Tibial nerve (tissue), 4 donors: ENCODE measurements around the gene GPD1L. TPM values are rescaled to one million over a fixed set of nuclear protein-coding genes. Genes with fewer than 3 reads are reported as not detected.
A peak's percentile ranks its signal among the peaks of the same experiment; 100 is the strongest.

Experiments
- DNase-seq, 2 donors: peaks; one replicate each; pipeline ENCODE4 v3.0.0-alpha.2; 2019; ENCODE audit warnings: low spot score in 2 of 2
- H3K27ac ChIP-seq, 4 donors: fragments of 200-600 bp; sonication (generic) in 3 of 4; one replicate each; pipeline ENCODE4 v1.5.1; 2017 to 2019; ENCODE audit warnings: mild to moderate bottlenecking in 1 of 4
- H3K27me3 ChIP-seq, 2 donors: fragments of 200-600 bp; sonication (generic) in 1 of 2; one replicate each; pipeline versions ENCODE4 v1.5.1 to v1.6.0; 2017 to 2019
- H3K36me3 ChIP-seq, 3 donors: fragments of 200-600 bp; sonication (generic); one replicate each; pipeline ENCODE4 v1.5.1; 2018 to 2019
- H3K4me1 ChIP-seq, 4 donors: fragments of 200-600 bp; sonication (generic) in 3 of 4; one replicate each; pipeline ENCODE4 v1.5.1; 2017 to 2019
- H3K4me3 ChIP-seq, 4 donors: fragments of 200-600 bp; sonication (generic) in 3 of 4; one replicate each; pipeline ENCODE4 v1.5.1; 2017 to 2019; ENCODE audit warnings: mild to moderate bottlenecking in 1 of 4, moderate library complexity in 1 of 4
- H3K9me3 ChIP-seq, 4 donors: fragments of 200-600 bp; sonication (generic) in 3 of 4; one replicate each; pipeline ENCODE4 v1.5.1; 2017 to 2019
- EP300 ChIP-seq, 2 donors: sonication (generic); formaldehyde crosslinking; IDR thresholded peaks; one replicate each; pipeline ENCODE4 v1.6.1; 2017; ENCODE audit warnings: antibody characterized with exemption in 2 of 2, mild to moderate bottlenecking in 1 of 2
- POLR2A ChIP-seq, 2 donors: fragments of 450-650 bp; IDR thresholded peaks; one replicate each; pipeline ENCODE4 v1.6.1; 2017; ENCODE audit warnings: antibody characterized with exemption in 2 of 2, mild to moderate bottlenecking in 2 of 2, moderate library complexity in 2 of 2
- WGBS, 2 donors: methylation state at CpG; one replicate each; pipeline ENCODE4 v1.1.5; 2018; 5-methylcytosine and 5-hydroxymethylcytosine counted together
- total RNA-seq, 4 donors: library from RNA; depleted of rRNA; stranded (reverse); fragments of >200 nt; gene quantifications; one replicate each; pipeline ENCODE4 v1.1.0, GENCODE V29; 2016
- TF ChIP-seq, protein P1 (sequence below), 5 experiments: fragments of 200-600 bp in 3 of 5; fragments of 450-650 bp in 2 of 5; sonication (generic) in 3 of 5; IDR thresholded peaks; one replicate each; pipeline ENCODE4 v1.5.1; 2016 to 2019; ENCODE audit warnings: antibody characterized with exemption in 5 of 5, mild to moderate bottlenecking in 3 of 5, moderate library complexity in 2 of 5

GPD1L gene
- total RNA-seq, 4 donors from 2014 or later: 38.4 to 60.9 (median 46.5) TPM

DNA sequence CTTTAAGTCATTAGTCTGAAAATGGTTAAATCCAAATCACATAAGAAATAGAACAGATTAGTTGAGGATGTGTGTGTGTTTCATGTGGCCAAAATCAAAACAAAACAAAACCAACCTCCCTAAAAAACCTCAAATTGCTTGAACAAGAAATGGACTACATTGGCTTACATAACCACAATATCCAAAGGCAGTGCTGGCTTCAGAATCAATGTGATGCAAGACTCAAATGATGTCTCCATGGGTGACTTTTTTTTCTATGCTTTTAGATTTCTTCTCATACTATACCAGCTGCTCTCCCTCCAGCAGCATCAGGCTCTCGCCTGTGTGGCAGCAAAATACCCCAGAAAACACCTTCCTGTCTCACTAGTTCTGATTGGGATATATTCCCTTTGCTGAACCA is 96.1 kb downstream of the GPD1L start:
- H3K27ac ChIP-seq: peak overlapping the region in 1 of 4 donors; percentile 26
- H3K36me3 ChIP-seq: no peaks in the 10 kb centered on the region
- H3K4me3 ChIP-seq: no peak overlapping the region
- TF ChIP-seq EP300 (IDR thresholded peaks at IDR 0.05) (no peak), POLR2A (IDR thresholded peaks at IDR 0.05) (no peak)
- TF ChIP-seq, protein P1, sequence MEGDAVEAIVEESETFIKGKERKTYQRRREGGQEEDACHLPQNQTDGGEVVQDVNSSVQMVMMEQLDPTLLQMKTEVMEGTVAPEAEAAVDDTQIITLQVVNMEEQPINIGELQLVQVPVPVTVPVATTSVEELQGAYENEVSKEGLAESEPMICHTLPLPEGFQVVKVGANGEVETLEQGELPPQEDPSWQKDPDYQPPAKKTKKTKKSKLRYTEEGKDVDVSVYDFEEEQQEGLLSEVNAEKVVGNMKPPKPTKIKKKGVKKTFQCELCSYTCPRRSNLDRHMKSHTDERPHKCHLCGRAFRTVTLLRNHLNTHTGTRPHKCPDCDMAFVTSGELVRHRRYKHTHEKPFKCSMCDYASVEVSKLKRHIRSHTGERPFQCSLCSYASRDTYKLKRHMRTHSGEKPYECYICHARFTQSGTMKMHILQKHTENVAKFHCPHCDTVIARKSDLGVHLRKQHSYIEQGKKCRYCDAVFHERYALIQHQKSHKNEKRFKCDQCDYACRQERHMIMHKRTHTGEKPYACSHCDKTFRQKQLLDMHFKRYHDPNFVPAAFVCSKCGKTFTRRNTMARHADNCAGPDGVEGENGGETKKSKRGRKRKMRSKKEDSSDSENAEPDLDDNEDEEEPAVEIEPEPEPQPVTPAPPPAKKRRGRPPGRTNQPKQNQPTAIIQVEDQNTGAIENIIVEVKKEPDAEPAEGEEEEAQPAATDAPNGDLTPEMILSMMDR (IDR thresholded peaks at IDR 0.05): no peak
- no peaks in the 10 kb centered on the region for H3K9me3 ChIP-seq
- H3K27me3 ChIP-seq: no peaks in the 10 kb centered on the region
- WGBS, 2 donors: 96% methylated on average over 1 of the region's 1 CpG
- peak in 1 of 2 donors; percentile 61 for DNase-seq
- peaks cover 0 to 27% (median 0%) of the 10 kb centered on the region in 4 donors for H3K4me1 ChIP-seq

DNA sequence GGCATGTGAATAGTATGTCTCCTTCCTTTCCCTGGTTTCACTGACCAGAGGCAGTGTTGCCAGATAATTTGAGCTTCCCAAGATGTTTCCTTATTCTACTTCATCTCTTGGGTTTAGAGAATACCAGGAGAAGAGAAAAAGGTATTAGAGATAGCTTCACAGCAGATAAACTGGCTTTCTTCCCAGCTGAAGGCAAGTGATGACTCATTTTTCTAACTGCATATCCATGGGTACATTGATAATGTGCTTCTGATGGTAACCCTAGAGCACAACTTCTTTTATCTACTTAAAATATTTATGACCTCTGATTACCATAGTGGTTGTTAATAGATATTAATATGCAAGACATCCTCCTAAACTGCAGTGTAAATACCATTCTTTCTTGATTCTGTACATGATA is 97.4 kb downstream of the GPD1L start:
- Histone ChIP-seq H3K27me3 (no peaks in the 10 kb centered on the region), H3K4me3 (no peak overlapping the region), H3K27ac (no peak overlapping the region), H3K9me3 (no peaks in the 10 kb centered on the region), H3K4me1 (peaks cover 0 to 27% (median 0%) of the 10 kb centered on the region in 4 donors), H3K36me3 (no peaks in the 10 kb centered on the region)
- no peak for TF ChIP-seq EP300 (IDR thresholded peaks at IDR 0.05)
- TF ChIP-seq, protein P1 (IDR thresholded peaks at IDR 0.05): no peak
- TF ChIP-seq POLR2A (IDR thresholded peaks at IDR 0.05): no peak
- no peak for DNase-seq

DNA sequence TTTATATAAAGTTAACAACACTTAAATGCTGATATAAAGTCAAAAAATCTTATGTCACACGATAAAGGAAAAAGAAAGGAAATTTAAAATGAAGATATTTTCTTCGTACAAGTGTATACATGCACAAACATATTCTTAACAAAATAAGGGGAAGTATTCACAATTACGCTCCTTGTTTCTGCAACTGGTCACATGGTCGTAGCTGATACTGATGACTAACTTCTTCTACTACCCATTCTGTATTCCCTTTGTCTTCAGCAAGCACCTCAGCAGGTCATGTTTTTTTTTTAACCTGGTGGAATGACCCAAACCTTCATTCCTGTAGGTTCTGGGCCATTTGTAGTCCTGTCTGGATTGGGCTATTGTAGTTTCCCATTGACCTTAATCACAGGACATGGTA is 102.0 kb downstream of the GPD1L start:
- WGBS, 2 donors: 76 to 84% methylated on average over 4 of the region's 4 CpGs
- Histone ChIP-seq H3K27me3 (no peaks in the 10 kb centered on the region), H3K4me3 (no peak overlapping the region), H3K9me3 (no peaks in the 10 kb centered on the region), H3K36me3 (no peaks in the 10 kb centered on the region), H3K27ac (no peak overlapping the region), H3K4me1 (no peaks in the 10 kb centered on the region)
- no peak for TF ChIP-seq EP300 (IDR thresholded peaks at IDR 0.05)
- no peak for TF ChIP-seq POLR2A (IDR thresholded peaks at IDR 0.05)
- TF ChIP-seq, protein P1 (IDR thresholded peaks at IDR 0.05): no peak
- DNase-seq: no peak

DNA sequence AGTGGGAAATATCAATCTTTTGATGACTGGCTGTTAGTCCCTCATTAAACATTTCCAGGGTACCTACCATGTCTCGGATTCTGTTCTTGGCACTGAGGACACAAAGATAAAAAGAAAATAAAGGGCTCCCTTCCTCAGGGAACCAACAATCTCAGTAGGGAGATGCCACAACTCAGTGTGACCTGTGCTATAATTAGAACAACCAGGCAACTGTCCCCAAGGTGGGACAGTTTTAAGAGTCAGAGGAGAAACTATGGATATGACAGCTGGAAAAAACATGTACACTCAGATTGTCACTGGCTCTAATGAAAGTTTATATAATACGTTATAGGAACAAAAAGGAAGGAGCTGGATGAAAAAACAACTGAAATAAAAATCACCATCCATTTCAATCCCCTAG is 108.8 kb downstream of the GPD1L start:
- H3K36me3 ChIP-seq: no peaks in the 10 kb centered on the region
- H3K4me3 ChIP-seq: no peak overlapping the region
- H3K27me3 ChIP-seq: no peaks in the 10 kb centered on the region
- no peaks in the 10 kb centered on the region for H3K4me1 ChIP-seq
- WGBS, 2 donors: 82 to 88% methylated on average over 2 of the region's 2 CpGs
- peaks cover 0 to 9% (median 2%) of the 10 kb centered on the region in 4 donors for H3K9me3 ChIP-seq
- H3K27ac ChIP-seq: no peak overlapping the region
- no peak for TF ChIP-seq POLR2A (IDR thresholded peaks at IDR 0.05)
- no peak for DNase-seq

DNA sequence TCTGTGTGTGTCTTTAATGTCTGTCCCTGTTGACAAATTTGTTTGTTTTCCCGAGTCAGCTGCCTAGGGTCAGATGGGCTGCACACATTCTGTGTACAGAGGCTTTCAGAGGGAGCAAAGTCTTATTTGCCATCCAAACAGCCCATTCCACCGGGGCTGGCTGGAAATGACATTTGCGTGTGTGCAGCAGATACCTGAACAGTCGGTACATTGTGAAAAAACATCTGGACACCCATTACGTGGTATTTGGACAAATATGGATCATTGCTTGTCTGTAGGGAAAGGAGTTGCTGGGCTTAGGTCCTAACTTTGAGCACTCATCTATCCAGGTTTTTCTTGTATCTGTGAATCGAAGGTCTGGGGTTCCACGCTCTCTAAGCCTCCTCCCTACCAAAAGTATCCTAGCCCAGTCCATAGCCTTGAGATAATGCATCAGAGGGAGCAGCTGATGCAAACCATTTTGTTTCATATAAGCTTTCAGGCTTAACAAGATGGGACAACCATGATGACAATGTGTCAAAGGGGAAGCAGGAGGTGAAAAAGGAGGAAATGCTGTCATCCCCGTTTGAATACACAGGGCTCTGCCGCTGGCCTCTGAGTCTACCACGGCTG is 109.9 kb downstream of the GPD1L start:
- no peak overlapping the region for H3K27ac ChIP-seq
- TF ChIP-seq POLR2A (IDR thresholded peaks at IDR 0.05) (no peak), EP300 (IDR thresholded peaks at IDR 0.05) (no peak)
- TF ChIP-seq, protein P1 (IDR thresholded peaks at IDR 0.05): no peak
- WGBS, 2 donors: 54 to 59% methylated on average over 10 of the region's 10 CpGs
- no peaks in the 10 kb centered on the region for H3K27me3 ChIP-seq
- DNase-seq: no peak
- H3K4me1 ChIP-seq: no peaks in the 10 kb centered on the region
- no peaks in the 10 kb centered on the region for H3K36me3 ChIP-seq
- H3K9me3 ChIP-seq: peaks cover 0 to 9% (median 2%) of the 10 kb centered on the region in 4 donors
- no peak overlapping the region for H3K4me3 ChIP-seq
